ENCODE results near the gene TRAF3IP3.

TRAF3IP3 gene

GRCh38 chr1:209823143-209824041 is 67.5 kb downstream of the TRAF3IP3 start:
- peak; percentile 61 for DNase-seq
- H3K27me3 ChIP-seq (ENCODE audit: control insufficient read depth in 1 of 2, insufficient read depth in 1 of 2, low read length in 2 of 2): peaks cover 0 to 4% of the 10 kb centered on the region in 2 experiments

DNA sequence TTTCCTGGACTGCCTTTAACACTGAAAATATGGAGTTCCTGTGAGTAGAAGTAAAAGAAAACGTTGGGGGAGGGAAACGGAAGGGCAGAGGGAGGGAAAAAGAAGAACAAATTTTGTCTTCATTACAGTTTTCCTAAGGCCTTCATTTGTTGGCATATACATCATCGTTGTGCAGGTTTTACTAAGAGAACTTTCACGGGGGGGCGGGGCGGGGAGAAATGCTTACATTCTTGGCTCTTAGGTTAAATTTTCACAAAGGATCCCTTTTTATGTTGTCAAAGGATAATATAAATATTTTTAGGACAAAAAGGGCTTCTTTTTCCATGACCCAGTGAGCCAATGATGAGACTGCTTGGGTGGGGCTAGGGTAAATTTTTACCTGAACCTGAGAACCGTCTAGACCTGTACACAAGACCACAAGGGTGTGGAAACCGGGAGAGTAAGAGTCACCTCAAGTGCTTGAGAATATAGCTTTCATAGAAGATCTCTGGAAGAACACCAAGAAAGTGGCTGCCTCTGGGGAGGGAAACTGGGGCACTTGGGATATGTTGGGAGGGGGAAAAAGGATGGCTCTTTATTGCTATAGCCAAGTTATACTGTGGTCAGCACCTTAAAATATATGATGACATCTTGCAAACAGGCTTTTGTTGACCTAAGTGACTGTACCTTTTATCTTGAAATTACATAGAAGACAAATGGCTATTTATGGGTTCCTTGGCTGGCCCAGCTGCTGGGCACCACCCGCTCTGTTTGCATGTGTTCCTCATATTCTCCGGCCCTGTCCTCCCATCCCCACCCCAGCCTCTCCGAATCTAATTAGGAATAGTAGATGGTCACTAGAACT is 70.0 kb downstream of the TRAF3IP3 start:
- Histone ChIP-seq H2BK5ac (ENCODE audit: low read depth, low read length, poor library complexity, severe bottlenecking) (no peak overlapping the region), H2AFZ (ENCODE audit: low read depth, low read length) (no peak overlapping the region), H3K79me1 (replicated peaks; ENCODE audit: low read length, poor library complexity, severe bottlenecking) (peaks cover 4% of the 10 kb centered on the region), H3K9ac (ENCODE audit: low read length) (no peak overlapping the region), H4K8ac (ENCODE audit: low read length) (no peak overlapping the region), H2BK12ac (ENCODE audit: low read length in 2 of 2) (no peak overlapping the region), H3K18ac (ENCODE audit: low read depth in 1 of 2, low read length in 2 of 2) (no peak overlapping the region), H2AK5ac (ENCODE audit: low read length, severe bottlenecking) (no peak overlapping the region), H3K4ac (ENCODE audit: low read depth in 1 of 2, low read length in 2 of 2) (no peak overlapping the region), H3K23ac (ENCODE audit: low read length in 2 of 2) (no peak overlapping the region), H3K14ac (ENCODE audit: low read length in 2 of 2) (no peak overlapping the region), H2BK15ac (ENCODE audit: low read depth, poor library complexity, severe bottlenecking) (peak overlapping the region; percentile 9), H3K4me1 (ENCODE audit: control insufficient read depth, insufficient read depth, low read depth, low read length) (peaks cover 6% of the 10 kb centered on the region), H2BK120ac (ENCODE audit: low read depth, low read length) (no peak overlapping the region), H3K27ac (ENCODE audit: low read length, poor library complexity, severe bottlenecking) (no peak overlapping the region), H3K4me3 (ENCODE audit: insufficient read depth in 1 of 2, low read depth in 1 of 2, low read length in 2 of 2) (no peak overlapping the region), H4K91ac (ENCODE audit: low read length) (no peak overlapping the region), H3K27me3 (ENCODE audit: control insufficient read depth in 1 of 2, insufficient read depth in 1 of 2, low read length in 2 of 2) (no peaks in the 10 kb centered on the region), H3K9me3 (ENCODE audit: control insufficient read depth, low read length) (no peaks in the 10 kb centered on the region), H3K36me3 (ENCODE audit: control insufficient read depth in 1 of 2, insufficient read depth in 2 of 2, low read depth in 1 of 2, low read length in 2 of 2) (peaks cover 0 to 10% of the 10 kb centered on the region in 2 experiments), H3K4me2 (ENCODE audit: low read length, poor library complexity, severe bottlenecking) (no peak overlapping the region)
- WGBS: 81% methylated on average over 9 of the region's 11 CpGs
- DNase-seq: no peak

More at GRCh38 chr1:209823143-209824041, 67.5 kb downstream of the TRAF3IP3 start:
- Histone ChIP-seq H2BK12ac (ENCODE audit: low read length in 2 of 2) (no peak overlapping the region), H4K8ac (ENCODE audit: low read length) (no peak overlapping the region), H2AFZ (ENCODE audit: low read depth, low read length) (no peak overlapping the region), H2AK5ac (ENCODE audit: low read length, severe bottlenecking) (no peak overlapping the region), H3K9ac (ENCODE audit: low read length) (peak overlapping the region; percentile 77), H2BK15ac (ENCODE audit: low read depth, poor library complexity, severe bottlenecking) (no peak overlapping the region), H3K4me1 (ENCODE audit: control insufficient read depth, insufficient read depth, low read depth, low read length) (peaks cover 2% of the 10 kb centered on the region), H3K79me1 (replicated peaks; ENCODE audit: low read length, poor library complexity, severe bottlenecking) (peaks cover 4% of the 10 kb centered on the region), H3K4me3 (ENCODE audit: insufficient read depth in 1 of 2, low read depth in 1 of 2, low read length in 2 of 2) (peak overlapping the region in 1 of 2 experiments; percentile 50), H4K91ac (ENCODE audit: low read length) (no peak overlapping the region), H3K14ac (ENCODE audit: low read length in 2 of 2) (no peak overlapping the region), H2BK120ac (ENCODE audit: low read depth, low read length) (no peak overlapping the region), H3K18ac (ENCODE audit: low read depth in 1 of 2, low read length in 2 of 2) (no peak overlapping the region), H3K23ac (ENCODE audit: low read length in 2 of 2) (no peak overlapping the region), H3K4me2 (ENCODE audit: low read length, poor library complexity, severe bottlenecking) (no peak overlapping the region), H2BK5ac (ENCODE audit: low read depth, low read length, poor library complexity, severe bottlenecking) (no peak overlapping the region), H3K4ac (ENCODE audit: low read depth in 1 of 2, low read length in 2 of 2) (no peak overlapping the region), H3K9me3 (ENCODE audit: control insufficient read depth, low read length) (no peaks in the 10 kb centered on the region), H3K27ac (ENCODE audit: low read length, poor library complexity, severe bottlenecking) (no peak overlapping the region), H3K36me3 (ENCODE audit: control insufficient read depth in 1 of 2, insufficient read depth in 2 of 2, low read depth in 1 of 2, low read length in 2 of 2) (no peaks in the 10 kb centered on the region)
- 45% methylated on average over 9 of the region's 12 CpGs for WGBS

DNA sequence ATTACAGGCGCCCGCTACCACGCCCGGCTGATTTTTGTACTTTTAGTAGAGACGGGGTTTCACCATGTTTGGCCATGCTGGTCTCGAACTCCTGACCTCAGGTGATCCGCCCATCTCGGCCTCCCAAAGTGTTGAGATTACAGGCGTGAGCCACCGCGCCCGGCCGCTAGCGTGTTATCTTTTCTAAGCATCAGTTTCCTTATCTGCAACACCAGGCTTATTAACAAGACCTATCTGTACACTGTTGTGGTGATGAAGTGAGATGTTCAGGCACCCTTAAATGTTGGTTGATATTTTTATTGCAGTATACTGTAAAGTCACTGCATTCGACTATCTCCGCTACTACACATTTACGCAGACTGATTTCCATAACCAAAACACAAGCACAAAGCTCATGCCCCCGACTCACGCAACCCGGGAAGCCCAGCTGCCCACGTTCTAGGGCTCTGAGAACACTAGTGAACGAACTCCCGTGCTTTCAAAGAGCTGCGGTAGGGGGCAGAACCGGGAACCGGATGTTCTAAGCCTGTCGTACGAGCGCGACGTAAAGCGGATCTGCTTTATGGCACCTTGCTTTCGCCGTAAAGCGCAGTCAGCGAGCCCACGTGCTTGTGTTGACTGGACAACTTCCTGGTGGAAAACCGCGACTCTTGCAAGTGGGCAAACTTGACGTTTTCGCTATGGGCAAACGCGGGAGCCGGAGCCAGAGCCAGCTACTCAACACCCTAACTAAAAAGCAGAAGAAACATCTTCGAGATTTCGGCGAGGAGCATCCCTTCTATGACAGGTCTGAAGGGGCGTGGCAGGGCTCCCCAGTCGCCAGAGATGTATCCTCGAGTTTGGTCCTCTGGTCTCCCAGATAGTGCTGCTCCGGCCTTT is 71.8 kb downstream of the TRAF3IP3 start, which contains the start of gene UTP25:
UTP25 (plus strand) TSS at position 589 of the 879 bp plus-strand sequence; CDS start at position 681, 92 bp downstream.
- Histone ChIP-seq H3K36me3 (ENCODE audit: control insufficient read depth in 1 of 2, insufficient read depth in 2 of 2, low read depth in 1 of 2, low read length in 2 of 2) (peaks cover 2 to 26% of the 10 kb centered on the region in 2 experiments), H4K8ac (ENCODE audit: low read length) (peak within 1 kb of the TSS; percentile 92), H3K9me3 (ENCODE audit: control insufficient read depth, low read length) (no peaks in the 10 kb centered on the region), H2AK5ac (ENCODE audit: low read length, severe bottlenecking) (peak within 1 kb of the TSS; percentile 55), H3K4ac (ENCODE audit: low read depth in 1 of 2, low read length in 2 of 2) (peak within 1 kb of the TSS; percentile 68 to 78), H2BK15ac (ENCODE audit: low read depth, poor library complexity, severe bottlenecking) (no peak within 1 kb of the TSS), H3K4me3 (ENCODE audit: insufficient read depth in 1 of 2, low read depth in 1 of 2, low read length in 2 of 2) (peak within 1 kb of the TSS; percentile 94 to 99), H3K27me3 (ENCODE audit: control insufficient read depth in 1 of 2, insufficient read depth in 1 of 2, low read length in 2 of 2) (no peaks in the 10 kb centered on the region), H3K27ac (ENCODE audit: low read length, poor library complexity, severe bottlenecking) (peak within 1 kb of the TSS; percentile 48), H3K9ac (ENCODE audit: low read length) (peak within 1 kb of the TSS; percentile 92), H3K4me2 (ENCODE audit: low read length, poor library complexity, severe bottlenecking) (peak within 1 kb of the TSS; percentile 92), H4K91ac (ENCODE audit: low read length) (peak within 1 kb of the TSS; percentile 19), H3K4me1 (ENCODE audit: control insufficient read depth, insufficient read depth, low read depth, low read length) (peaks cover 5% of the 10 kb centered on the region), H3K14ac (ENCODE audit: low read length in 2 of 2) (peak within 1 kb of the TSS in 1 of 2 experiments; percentile 46), H2AFZ (ENCODE audit: low read depth, low read length) (peak within 1 kb of the TSS; percentile 76), H3K79me1 (replicated peaks; ENCODE audit: low read length, poor library complexity, severe bottlenecking) (peaks cover 5% of the 10 kb centered on the region), H3K23ac (ENCODE audit: low read length in 2 of 2) (no peak within 1 kb of the TSS), H2BK5ac (ENCODE audit: low read depth, low read length, poor library complexity, severe bottlenecking) (no peak within 1 kb of the TSS), H2BK12ac (ENCODE audit: low read length in 2 of 2) (no peak within 1 kb of the TSS), H2BK120ac (ENCODE audit: low read depth, low read length) (no peak within 1 kb of the TSS), H3K18ac (ENCODE audit: low read depth in 1 of 2, low read length in 2 of 2) (peak within 1 kb of the TSS; percentile 55 to 72)
- 25% methylated on average over 48 of the region's 51 CpGs for WGBS
- DNase-seq: peak; percentile 97

Measured in mesenchymal stem cell (in vitro differentiated cells and primary cell).